ENCODE measurements around the gene C19orf85.
"Not testable (repeated sequence)": the region's sequence is repeated elsewhere in the genome, so short reads cannot be mapped to it uniquely, and the experiment has no call there.

C19orf85 gene

DNA sequence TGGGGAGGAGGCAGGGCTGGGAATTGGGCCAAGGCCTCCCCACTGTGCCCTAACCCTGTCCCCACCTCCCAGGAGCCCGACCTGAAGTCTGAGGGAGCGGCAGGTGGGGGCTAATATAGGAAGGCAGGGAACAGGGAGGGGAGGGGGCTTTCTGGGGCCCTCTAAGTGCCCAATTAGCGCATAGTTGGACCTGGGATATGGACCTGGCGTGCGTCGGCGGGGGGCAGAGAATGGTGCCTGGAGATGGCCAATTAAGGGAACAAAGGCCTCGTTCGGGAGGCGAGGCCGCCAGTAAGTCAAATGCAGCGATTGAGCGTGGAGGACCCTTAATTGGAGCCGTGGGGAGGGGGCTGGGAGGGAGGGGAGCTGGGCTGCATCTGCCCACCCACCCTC, at the start of gene C19orf85:
Gene C19orf85, minus strand, starts transcription at position 90 of the 393 bp plus-strand sequence. CDS start 197 bp downstream, outside the sequence.
- Mint-ChIP-seq H3K4me1 (peaks cover 34% of the 10 kb centered on the region), H3K27ac (no peak within 1 kb of the TSS), H3K36me3 (peaks cover 8% of the 10 kb centered on the region), H3K4me3 (no peak within 1 kb of the TSS), H3K9me3 (no peaks in the 10 kb centered on the region)
- ATAC-seq, result no peak
- no peak for DNase-seq (ENCODE audit: low spot score in 2 of 2)

DNA sequence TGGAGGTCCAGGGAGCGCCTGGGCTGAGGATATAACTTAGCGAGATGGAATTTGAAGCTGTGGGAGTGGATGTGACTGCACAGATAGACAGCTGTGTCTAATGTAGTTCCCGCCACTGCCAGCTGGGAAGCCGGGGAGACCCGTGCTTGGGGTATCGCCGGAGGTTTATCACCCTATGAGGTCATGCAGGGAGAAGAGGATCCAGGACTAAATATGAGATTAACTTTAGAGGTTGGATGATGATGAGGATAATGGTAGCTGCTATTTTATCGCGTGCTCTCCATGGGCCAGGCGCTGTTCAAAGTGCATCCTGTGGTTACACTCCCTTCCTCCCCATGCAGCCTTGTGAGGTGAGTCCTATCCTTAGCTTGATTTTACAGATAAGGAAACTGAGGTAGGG, 43.6 kb upstream of the C19orf85 start:
- Mint-ChIP-seq H3K4me1 (peaks cover 12% of the 10 kb centered on the region), H3K4me3 (no peak overlapping the region), H3K27ac (no peak overlapping the region), H3K9me3 (no peaks in the 10 kb centered on the region), H3K36me3 (peaks cover 14% of the 10 kb centered on the region)
- ATAC-seq (no peak), DNase-seq (ENCODE audit: low spot score in 2 of 2) (no peak)

DNA sequence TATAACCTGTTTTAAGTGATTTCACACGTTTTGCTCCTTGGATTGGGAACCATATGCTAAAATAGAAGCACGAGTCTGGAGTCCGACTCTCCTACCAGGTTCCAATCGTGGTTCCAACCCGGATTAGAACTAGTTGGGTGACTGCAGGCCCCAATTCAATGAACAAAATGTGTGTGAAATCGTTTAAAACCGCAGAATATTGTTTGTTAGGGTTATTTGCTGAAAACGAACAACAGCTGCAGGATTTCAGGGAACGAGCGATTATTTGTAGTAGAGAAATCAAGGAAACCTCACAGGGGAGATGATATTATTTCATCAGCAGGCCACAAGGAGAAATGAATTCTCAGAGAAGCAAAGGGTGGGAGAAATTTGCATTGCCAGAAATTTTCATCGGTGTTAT, 40.4 kb upstream of the C19orf85 start:
- H3K27ac Mint-ChIP-seq, result no peak overlapping the region
- H3K4me1 Mint-ChIP-seq, result peaks cover 28% of the 10 kb centered on the region
- H3K9me3 Mint-ChIP-seq, result no peaks in the 10 kb centered on the region
- peaks cover 14% of the 10 kb centered on the region for H3K36me3 Mint-ChIP-seq
- ATAC-seq (no peak), DNase-seq (ENCODE audit: low spot score in 2 of 2) (no peak)
- no peak overlapping the region for H3K4me3 Mint-ChIP-seq

DNA sequence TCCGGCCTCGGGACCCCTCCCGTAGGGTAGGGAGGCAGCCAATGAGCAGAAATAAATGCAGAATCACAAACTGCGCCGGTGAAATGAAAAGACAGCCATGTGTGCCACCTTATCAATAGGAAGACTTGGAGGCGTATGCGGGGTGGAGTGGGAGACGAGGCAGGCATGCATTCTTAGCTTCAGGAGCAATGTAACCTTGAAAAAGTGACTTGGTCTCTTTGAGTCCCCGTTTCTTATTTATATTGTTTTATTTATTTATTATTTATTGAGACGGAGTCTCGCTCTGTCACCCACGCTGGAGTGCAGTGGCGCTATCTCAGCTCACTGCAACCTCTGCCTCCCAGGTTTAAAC, 39.7 kb upstream of the C19orf85 start:
- no peak for DNase-seq (ENCODE audit: low spot score in 2 of 2)
- peaks cover 28% of the 10 kb centered on the region for H3K4me1 Mint-ChIP-seq
- ATAC-seq, result no peak
- peak overlapping the region; percentile 90 for H3K27ac Mint-ChIP-seq
- H3K4me3 Mint-ChIP-seq, result peak overlapping the region; percentile 75
- no peaks in the 10 kb centered on the region for H3K9me3 Mint-ChIP-seq
- H3K36me3 Mint-ChIP-seq, result peaks cover 14% of the 10 kb centered on the region

DNA sequence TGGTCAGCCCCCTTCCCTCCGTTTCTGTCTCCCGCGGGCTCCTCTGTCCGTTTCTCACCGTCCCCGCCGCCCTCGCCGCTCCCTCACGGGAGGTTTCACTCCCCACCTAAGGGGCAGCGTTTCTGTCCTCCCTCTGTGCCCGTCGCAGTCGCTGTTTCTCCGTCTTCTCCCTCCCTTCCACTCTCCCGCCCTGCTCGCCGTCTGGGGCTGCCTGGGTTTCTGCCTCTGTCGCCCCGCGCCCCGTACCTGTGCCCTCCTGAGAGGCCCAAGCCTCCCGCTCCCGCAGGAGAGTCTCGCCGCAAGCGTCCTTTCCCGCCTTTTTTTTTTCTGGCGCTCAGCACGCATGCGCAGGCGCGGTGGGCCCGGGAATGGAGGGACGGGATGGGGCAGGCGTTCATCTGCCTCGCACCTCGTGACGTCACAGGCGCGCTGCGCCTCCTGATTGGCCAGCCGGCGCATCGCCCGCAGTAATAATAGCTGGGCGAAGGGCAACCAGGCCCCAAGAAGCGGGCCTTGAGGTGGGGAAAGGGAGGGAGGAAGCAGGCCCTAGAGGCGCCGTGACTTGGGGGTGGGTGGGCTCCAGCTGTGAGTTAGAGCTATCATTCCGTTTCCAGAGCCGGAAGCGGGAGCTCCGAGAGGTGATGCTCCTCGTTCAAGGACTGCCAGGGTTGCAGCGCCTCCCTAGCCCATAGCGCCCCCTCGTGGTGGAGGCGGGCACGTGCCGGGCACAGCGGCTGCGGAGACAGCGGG, 39.1 kb upstream of the C19orf85 start:
- Mint-ChIP-seq H3K27ac (peak overlapping the region; percentile 90), H3K9me3 (no peaks in the 10 kb centered on the region), H3K4me1 (peaks cover 28% of the 10 kb centered on the region), H3K4me3 (peak overlapping the region; percentile 75), H3K36me3 (peaks cover 14% of the 10 kb centered on the region)
- peak; percentile 98 to 99 for DNase-seq (ENCODE audit: low spot score in 2 of 2)
- peak; percentile 96 for ATAC-seq

DNA sequence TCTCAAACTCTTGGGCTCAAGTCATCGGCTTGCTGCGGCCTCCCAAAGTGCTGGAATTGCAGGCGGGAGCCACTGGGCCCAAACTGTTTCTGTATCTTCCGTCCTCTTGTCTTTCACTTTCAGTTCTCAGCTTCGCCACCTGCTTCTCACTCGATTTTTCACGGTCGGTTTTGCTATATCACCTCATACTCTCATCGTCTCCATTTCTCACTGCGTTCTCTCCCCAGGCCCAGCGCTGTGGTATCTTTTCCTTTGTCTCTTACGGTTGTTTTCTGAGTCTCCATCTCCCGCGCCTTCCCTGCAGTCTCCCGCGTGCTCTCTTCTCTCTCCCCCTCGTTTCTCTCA, 38.6 kb upstream of the C19orf85 start:
- H3K36me3 Mint-ChIP-seq, result peaks cover 14% of the 10 kb centered on the region
- DNase-seq (ENCODE audit: low spot score in 2 of 2) (no peak), ATAC-seq (no peak)
- H3K27ac Mint-ChIP-seq, result peak overlapping the region; percentile 90
- H3K4me1 Mint-ChIP-seq, result peaks cover 28% of the 10 kb centered on the region
- no peaks in the 10 kb centered on the region for H3K9me3 Mint-ChIP-seq
- H3K4me3 Mint-ChIP-seq, result peak overlapping the region; percentile 75

DNA sequence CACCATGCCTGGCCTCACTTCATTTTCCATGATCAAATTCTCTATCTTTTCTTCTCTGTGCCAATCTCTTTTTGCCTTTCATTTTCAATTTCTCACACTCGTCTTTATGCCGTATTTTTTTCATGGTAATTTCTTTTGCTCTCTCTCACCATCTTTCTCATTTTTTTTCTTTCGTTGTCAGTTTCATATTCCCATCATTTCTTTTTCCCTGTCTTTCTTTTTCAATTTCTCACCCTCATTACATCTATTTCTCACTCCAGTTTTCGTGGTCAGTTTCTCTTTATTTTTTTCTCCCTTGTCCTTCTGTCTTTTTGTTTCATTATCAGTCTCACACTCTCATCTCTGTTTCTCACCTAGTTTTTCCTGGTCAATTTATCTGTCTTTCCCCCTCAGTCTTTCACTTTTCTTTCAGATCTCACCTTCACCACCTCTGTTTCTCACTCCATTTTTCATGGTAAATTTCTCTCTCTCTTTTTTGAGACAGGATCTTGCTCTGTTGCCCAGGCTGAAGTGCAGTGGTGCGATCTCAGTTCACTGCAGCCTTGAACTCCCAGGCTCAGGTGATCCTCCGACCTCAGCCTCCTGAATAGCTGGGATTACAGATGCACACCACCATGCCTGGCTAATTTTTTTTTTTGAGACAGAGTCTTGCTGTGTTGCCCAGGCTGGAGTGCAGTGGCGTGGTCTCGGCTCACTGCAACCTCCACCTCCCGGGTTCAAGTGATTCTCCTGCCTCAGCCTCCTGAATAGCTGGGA, 37.8 kb upstream of the C19orf85 start:
- Mint-ChIP-seq H3K27ac (no peak overlapping the region), H3K4me3 (peak overlapping the region; percentile 75)

DNA sequence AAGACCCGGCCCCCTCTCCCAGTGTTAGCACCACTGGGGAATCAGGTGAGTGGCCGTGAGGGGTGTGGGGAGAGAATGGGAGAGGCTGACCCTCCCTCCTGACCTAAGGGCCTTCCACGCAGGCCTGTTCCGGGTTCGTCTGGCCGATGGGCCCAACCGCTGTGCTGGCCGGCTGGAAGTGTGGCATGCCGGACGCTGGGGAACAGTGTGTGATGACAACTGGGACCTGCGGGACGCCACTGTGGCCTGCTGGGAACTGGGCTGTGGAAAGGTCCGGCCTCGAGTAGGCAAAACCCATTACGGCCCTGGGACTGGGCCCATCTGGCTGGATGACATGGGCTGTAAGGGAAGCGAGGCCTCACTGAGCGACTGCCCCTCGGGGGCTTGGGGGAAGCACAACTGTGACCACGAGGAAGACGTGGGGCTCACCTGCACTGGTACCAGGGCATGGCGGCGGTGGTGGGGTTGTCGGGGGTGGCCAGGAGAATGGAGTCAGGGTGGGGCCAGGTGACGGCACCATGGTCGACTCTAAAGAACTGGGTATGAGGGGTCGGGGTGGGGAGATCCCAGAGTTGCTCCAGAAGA, 35.9 kb upstream of the C19orf85 start:
- Mint-ChIP-seq H3K4me3 (no peak overlapping the region), H3K36me3 (peaks cover 14% of the 10 kb centered on the region), H3K4me1 (peaks cover 28% of the 10 kb centered on the region), H3K9me3 (no peaks in the 10 kb centered on the region), H3K27ac (no peak overlapping the region)
- ATAC-seq, result no peak
- DNase-seq (ENCODE audit: low spot score in 2 of 2), result no peak

More for the DNA sequence above, 37.8 kb upstream of the C19orf85 start:
- DNase-seq (ENCODE audit: low spot score in 2 of 2) (no peak), ATAC-seq (no peak)
- no peaks in the 10 kb centered on the region for H3K9me3 Mint-ChIP-seq
- H3K36me3 Mint-ChIP-seq, result peaks cover 14% of the 10 kb centered on the region
- peaks cover 28% of the 10 kb centered on the region for H3K4me1 Mint-ChIP-seq

DNA sequence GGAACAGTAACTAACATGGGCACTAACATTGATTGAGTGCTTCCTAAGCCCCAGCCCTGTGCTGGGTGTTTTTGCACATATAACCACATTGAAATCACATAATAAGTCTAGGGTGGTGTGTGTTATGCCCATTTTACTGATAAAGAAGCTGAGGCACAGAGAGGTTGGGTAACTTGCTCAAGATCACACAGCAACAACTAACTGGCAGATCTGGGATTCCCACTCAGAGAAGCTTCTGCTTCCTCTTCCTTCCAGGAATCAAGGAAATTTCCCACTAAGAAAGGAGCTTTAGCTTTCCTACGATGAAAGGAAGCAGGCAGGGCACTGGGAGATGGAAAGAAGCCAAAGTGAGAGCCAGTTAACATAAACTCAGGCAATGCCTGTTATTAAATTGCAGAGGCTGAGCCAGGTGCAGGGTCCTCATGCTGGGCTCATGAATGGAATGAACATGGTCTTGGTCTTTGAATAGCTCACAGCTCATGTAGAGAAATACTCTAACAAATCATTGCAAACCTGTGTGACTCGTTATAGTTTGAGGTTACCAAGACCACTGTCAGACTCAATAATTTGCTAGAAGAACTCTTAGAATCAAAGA, 33.8 kb upstream of the C19orf85 start:
- Mint-ChIP-seq H3K9me3 (no peaks in the 10 kb centered on the region), H3K27ac (no peak overlapping the region), H3K36me3 (peaks cover 2% of the 10 kb centered on the region), H3K4me3 (no peak overlapping the region), H3K4me1 (peaks cover 18% of the 10 kb centered on the region)
- ATAC-seq (no peak), DNase-seq (ENCODE audit: low spot score in 2 of 2) (no peak)

DNA sequence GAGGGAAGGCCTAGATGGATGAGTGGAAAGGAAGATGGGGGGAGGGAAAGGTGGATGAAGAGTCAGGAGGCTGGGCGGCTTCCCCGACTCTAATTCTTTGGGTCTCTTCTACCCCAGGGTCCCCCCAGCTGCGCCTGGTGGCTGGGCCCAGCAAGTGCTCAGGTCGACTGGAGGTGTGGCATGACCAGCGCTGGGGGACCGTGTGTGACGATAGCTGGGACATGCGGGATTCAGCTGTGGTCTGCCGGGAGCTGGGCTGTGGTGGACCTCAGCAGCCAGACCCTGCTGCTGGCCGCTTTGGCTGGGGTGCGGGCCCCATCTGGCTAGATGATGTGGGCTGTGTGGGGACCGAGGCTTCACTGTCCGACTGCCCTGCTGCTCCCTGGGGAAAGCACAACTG, 33.2 kb upstream of the C19orf85 start:
- Mint-ChIP-seq H3K9me3 (no peaks in the 10 kb centered on the region), H3K36me3 (no peaks in the 10 kb centered on the region), H3K4me1 (peaks cover 14% of the 10 kb centered on the region), H3K27ac (no peak overlapping the region), H3K4me3 (no peak overlapping the region)
- DNase-seq (ENCODE audit: low spot score in 2 of 2), result no peak
- ATAC-seq, result no peak

DNA sequence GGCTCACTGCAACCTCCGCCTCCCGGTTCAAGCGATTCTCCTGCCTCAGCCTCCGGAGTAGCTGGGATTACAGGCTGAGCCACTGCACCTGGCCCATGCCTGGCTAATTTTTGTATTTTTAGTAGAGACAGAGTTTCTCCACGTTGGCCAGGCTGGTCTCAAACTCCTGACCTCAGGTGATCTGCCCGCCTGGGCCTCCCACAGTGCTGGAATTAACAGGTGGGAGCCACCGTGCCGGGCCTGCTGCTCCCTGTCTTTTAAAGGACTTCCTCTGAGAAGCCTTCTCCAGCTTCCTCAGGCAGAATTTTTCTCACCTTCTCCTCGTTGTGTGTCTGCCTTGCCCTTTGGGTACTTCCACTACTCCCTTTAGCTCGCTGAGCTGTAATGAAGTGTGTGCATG, 32.3 kb upstream of the C19orf85 start:
- H3K4me3 Mint-ChIP-seq, ATAC-seq: not testable (repeated sequence)

DNA sequence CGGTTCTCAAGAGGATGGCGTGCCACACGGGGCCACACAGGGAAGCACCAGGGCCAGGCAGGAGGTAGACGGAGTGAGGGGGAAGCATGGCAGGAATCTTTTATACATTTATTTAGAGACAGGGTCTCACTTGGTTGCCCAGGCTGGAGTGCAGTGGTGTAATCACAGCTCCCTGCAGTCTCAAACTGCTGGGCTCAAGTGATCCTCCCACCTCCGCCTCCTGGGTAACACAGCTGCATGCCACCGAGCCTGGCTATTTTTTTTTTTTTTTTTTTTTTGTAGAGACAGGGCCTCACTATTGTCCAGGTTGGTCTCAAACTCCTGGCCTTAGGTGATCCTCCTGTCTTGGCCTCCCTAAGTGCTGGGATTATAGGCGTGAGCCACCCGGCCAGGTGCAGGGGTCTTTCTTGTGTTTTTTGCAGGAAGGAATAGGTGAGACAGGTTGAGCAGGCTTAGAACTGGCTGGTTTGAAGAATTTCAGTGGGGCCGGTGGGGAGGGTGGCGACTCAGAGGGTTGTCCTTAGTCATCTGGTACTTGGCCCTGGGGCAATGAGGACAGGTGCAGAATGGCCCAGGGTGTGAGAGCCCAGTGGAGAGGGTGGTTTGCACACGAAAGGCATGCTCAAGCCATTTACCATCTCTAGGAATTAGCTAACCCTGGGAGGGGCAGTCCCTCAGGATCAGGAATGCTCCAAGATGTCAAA, 31.2 kb upstream of the C19orf85 start:
- no peak for ATAC-seq

More for the DNA sequence above, 32.3 kb upstream of the C19orf85 start:
- not testable (repeated sequence) for H3K36me3 Mint-ChIP-seq; H3K27ac Mint-ChIP-seq; DNase-seq (ENCODE audit: low spot score in 2 of 2); H3K9me3 Mint-ChIP-seq; H3K4me1 Mint-ChIP-seq

DNA sequence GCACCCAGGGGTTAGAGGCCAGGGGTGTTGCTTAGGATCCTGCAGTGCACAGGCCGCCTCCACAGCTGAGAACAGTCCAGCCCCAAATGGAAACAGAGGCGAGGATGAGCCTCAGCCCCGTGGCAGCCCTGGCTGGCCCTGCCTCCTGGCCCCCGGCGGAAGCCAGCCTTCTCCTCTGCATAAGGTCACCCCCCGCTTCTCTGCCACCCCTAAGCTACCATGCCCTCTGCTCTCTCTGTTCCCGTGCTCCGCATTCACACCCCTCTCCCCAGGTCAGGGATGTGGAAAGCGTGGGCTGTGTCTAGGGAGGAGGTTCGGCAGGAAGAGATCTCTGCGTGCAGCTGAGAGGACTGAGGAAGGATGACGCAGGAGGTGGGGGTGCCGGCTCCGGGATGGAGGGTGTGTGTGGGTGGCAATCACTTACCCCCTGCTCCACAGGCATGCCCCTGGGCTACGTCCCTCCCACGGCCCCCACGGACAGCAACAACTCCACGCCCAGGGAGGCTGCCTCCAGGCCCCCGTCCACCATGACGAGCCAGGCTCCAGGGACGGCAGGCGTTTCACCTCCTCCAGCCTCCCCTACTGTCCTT, 29.7 kb upstream of the C19orf85 start:
- Mint-ChIP-seq H3K4me3 (peak overlapping the region; percentile 31), H3K27ac (peak overlapping the region; percentile 32), H3K9me3 (no peaks in the 10 kb centered on the region), H3K36me3 (no peaks in the 10 kb centered on the region), H3K4me1 (no peaks in the 10 kb centered on the region)
- no peak for DNase-seq (ENCODE audit: low spot score in 2 of 2)
- ATAC-seq, result peak; percentile 42

More for the DNA sequence above, 31.2 kb upstream of the C19orf85 start:
- H3K9me3 Mint-ChIP-seq, result no peaks in the 10 kb centered on the region
- H3K36me3 Mint-ChIP-seq, result no peaks in the 10 kb centered on the region
- no peaks in the 10 kb centered on the region for H3K4me1 Mint-ChIP-seq
- DNase-seq (ENCODE audit: low spot score in 2 of 2), result no peak
- H3K4me3 Mint-ChIP-seq, result no peak overlapping the region
- H3K27ac Mint-ChIP-seq, result no peak overlapping the region

DNA sequence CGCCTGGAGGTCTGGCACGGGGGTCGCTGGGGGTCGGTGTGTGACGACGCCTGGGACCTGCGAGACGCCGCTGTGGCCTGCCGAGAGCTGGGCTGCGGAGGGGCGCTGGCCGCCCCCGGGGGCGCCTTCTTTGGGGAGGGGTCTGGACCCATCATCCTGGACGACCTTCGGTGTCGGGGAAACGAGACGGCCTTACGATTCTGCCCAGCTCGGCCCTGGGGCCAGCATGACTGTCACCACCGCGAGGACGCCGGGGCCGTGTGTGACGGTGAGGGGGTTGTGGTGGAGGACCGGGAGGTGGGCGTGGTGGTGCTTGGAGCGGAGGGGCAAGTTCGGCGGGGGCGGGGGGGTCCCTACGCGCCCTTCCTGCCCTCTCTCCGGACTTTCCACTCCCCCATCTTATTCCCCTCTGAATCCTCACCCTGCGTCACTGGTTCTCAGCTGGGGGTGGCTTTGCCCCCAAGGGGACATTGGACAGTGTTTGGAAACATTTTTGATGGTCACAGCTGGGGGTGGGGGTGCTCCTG, 29.2 kb upstream of the C19orf85 start:
- Mint-ChIP-seq H3K9me3 (no peaks in the 10 kb centered on the region), H3K4me3 (peak overlapping the region; percentile 31), H3K36me3 (no peaks in the 10 kb centered on the region), H3K27ac (peak overlapping the region; percentile 32), H3K4me1 (no peaks in the 10 kb centered on the region)
- DNase-seq (ENCODE audit: low spot score in 2 of 2) (no peak), ATAC-seq (no peak)
